Cerebellar cortex (tissue), 1 donor: ENCODE measurements around the gene RAB6A.
"Not testable (repeated sequence)": the region's sequence is repeated elsewhere in the genome, so short reads cannot be mapped to it uniquely, and the experiment has no call there.

Experiments used
- DNase-seq: peaks from one replicate; pipeline ENCODE4 v3.0.0-alpha.2; 2015; ENCODE audit warnings: low spot score

RAB6A gene

GRCh38 chr11:73726825-73727224 lies 34.0 kb downstream of the RAB6A start:
- DNase-seq: no peak

GRCh38 chr11:73717136-73717535 lies 43.7 kb downstream of the RAB6A start:
- no peak for DNase-seq

- DNase-seq: no peak
Measured at GRCh38 chr11:73716153-73717056, 44.5 kb downstream of the RAB6A start.

- no peak for DNase-seq
Measured at GRCh38 chr11:73715541-73715940, 45.3 kb downstream of the RAB6A start.

GRCh38 chr11:73710964-73711363 lies 49.9 kb downstream of the RAB6A start:
- DNase-seq: no peak

- DNase-seq: no peak
Measured at GRCh38 chr11:73705053-73705452, 55.8 kb downstream of the RAB6A start.

GRCh38 chr11:73693899-73694525 lies 66.9 kb downstream of the RAB6A start:
- no peak for DNase-seq

GRCh38 chr11:73680687-73681086 lies 80.2 kb downstream of the RAB6A start:
- DNase-seq: no peak

- DNase-seq: not testable (repeated sequence)
Measured at GRCh38 chr11:73676552-73676951, 84.3 kb downstream of the RAB6A start.

- no peak for DNase-seq
Measured at GRCh38 chr11:73671701-73672100, 89.2 kb downstream of the RAB6A start.

GRCh38 chr11:73670808-73671207 lies 90.1 kb downstream of the RAB6A start:
- DNase-seq: no peak

GRCh38 chr11:73667891-73668290 lies 93.0 kb downstream of the RAB6A start:
- no peak for DNase-seq

- no peak for DNase-seq
Measured at GRCh38 chr11:73664877-73665276, 96.0 kb downstream of the RAB6A start.

- DNase-seq: no peak
Measured at GRCh38 chr11:73663604-73664495, 97.0 kb downstream of the RAB6A start.

GRCh38 chr11:73662445-73663157 lies 98.3 kb downstream of the RAB6A start:
- no peak for DNase-seq

GRCh38 chr11:73661035-73661628 lies 99.7 kb downstream of the RAB6A start:
- DNase-seq: peak; percentile 92

GRCh38 chr11:73660497-73661034 lies 100.3 kb downstream of the RAB6A start:
- DNase-seq: no peak

- DNase-seq: no peak
Measured at GRCh38 chr11:73659961-73660360, 100.9 kb downstream of the RAB6A start.

GRCh38 chr11:73656985-73657384 lies 103.9 kb downstream of the RAB6A start:
- no peak for DNase-seq

GRCh38 chr11:73655686-73656085 lies 105.2 kb downstream of the RAB6A start:
- no peak for DNase-seq

- no peak for DNase-seq
Measured at GRCh38 chr11:73654482-73655021, 106.3 kb downstream of the RAB6A start.
